ENCODE results near the gene MGAT2.
A peak's percentile ranks its signal among the peaks of the same experiment; 100 is the strongest.
"Not testable (repeated sequence)": the region's sequence is repeated elsewhere in the genome, so short reads cannot be mapped to it uniquely, and the experiment has no call there.

MGAT2 gene

GRCh38 chr14:49583629-49584028 lies 37.0 kb upstream of the MGAT2 start:
- TF ChIP-seq, protein P1, sequence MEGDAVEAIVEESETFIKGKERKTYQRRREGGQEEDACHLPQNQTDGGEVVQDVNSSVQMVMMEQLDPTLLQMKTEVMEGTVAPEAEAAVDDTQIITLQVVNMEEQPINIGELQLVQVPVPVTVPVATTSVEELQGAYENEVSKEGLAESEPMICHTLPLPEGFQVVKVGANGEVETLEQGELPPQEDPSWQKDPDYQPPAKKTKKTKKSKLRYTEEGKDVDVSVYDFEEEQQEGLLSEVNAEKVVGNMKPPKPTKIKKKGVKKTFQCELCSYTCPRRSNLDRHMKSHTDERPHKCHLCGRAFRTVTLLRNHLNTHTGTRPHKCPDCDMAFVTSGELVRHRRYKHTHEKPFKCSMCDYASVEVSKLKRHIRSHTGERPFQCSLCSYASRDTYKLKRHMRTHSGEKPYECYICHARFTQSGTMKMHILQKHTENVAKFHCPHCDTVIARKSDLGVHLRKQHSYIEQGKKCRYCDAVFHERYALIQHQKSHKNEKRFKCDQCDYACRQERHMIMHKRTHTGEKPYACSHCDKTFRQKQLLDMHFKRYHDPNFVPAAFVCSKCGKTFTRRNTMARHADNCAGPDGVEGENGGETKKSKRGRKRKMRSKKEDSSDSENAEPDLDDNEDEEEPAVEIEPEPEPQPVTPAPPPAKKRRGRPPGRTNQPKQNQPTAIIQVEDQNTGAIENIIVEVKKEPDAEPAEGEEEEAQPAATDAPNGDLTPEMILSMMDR (IDR thresholded peaks at IDR 0.05; ENCODE audit: low read depth, low read length) = no peak
- no peak for DNase-seq (ENCODE audit: extremely low read depth, low read depth)

DNA sequence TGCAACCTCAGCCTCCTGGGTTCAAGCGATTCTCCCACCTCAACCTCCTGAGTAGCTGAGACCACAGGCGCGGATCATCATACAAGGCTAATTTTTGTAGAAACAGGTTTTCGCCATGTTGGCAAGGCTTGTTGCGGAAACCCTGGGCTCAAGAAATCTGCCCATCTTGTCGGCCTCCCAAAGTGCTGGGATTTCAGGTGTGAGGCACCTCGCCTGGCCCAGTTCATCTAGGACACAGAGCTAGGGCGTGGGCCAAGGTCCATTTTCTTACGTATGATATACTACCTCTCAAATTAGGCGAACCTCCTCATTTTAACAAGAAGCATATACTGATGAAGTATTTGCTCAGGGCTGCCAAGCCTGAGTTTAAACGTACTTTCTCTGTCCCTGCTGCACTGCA lies 36.5 kb upstream of the MGAT2 start:
- TF ChIP-seq, protein P1 (IDR thresholded peaks at IDR 0.05; ENCODE audit: low read depth, low read length) = no peak
- no peak for DNase-seq (ENCODE audit: extremely low read depth, low read depth)

DNA sequence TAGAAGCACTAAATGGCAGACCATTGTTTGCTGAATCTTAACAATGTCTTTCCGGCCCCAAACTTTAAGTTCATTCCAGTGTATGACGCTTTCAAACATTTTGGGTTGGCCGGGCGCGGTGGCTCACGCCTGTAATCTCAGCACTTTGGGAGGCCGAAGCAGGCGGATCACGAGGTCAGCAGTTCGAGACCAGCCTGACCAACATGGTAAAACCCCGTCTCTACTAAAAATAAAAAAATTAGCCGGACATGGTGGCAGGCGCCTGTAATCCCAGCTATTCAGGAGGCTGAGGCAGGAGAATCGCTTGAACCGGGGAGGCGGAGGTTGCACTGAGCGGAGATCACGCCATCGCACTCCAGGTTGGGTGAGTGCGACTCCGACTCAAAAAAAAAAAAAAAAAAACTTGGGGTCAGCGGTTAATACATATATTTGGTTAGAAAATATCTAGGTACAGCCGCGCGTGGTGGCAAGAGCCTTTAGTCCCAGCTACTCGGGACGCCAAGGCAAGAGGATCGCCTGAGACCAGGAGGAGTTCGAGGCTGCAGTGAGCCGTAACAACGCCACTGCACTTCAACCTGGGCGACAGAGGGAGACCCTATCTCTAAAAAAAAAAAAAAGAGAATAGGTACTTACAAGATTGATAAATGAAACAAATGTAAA lies 35.5 kb upstream of the MGAT2 start:
- DNase-seq (ENCODE audit: extremely low read depth, low read depth) = not testable (repeated sequence)

DNA sequence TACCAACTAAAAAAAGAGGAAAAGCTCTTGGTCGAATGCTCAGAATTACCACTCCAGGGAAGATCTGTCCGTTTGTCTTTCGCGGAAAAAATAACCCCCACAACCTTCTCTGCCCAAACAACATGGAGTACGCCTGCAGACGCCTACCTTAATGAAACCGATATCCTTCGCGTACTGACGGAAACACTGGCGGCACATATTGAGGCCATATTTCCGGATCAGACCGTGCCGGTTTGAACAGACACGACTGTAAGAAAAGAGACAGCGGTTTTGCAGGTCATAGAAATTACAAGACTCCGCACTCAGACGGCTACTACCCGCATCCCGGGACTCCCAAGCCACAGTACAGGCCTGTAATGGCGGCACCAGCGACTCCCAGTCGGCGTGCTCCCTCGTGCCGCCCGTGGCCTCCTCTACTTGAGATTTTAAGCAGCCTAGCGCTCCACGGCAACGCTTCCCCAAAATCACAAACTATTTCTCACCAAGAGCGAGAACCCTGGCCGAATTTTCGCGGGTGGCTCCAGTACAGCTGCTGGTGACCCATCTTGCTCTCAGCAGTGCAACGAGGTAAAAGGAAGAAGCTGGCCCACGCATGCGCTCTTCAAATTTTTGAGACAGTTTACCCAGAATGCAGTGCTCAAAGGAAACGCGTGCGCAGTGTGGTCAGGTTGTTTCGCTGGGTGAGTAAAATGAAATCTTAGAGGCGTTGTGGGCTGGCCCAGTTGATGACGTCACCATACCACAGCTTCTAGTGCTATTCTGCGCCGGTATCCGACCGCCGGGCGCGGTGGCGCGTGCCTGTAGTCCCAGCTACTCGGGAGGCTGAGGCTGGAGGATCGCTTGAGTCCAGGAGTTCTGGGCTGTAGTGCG lies 34.6 kb upstream of the MGAT2 start, which contains the start of gene RPS29:
TSS of gene RPS29 (minus strand) at position 578 of the 870 bp plus-strand sequence. CDS start at position 544, 34 bp downstream.
- DNase-seq (ENCODE audit: extremely low read depth, low read depth) = peak; percentile 99
- TF ChIP-seq, protein P1 (IDR thresholded peaks at IDR 0.05; ENCODE audit: low read depth, low read length) = no peak

GRCh38 chr14:49586673-49587460 lies 33.7 kb upstream of the MGAT2 start:
- peak; percentile 27 for DNase-seq (ENCODE audit: extremely low read depth, low read depth)

GRCh38 chr14:49589387-49589786 lies 31.2 kb upstream of the MGAT2 start:
- TF ChIP-seq, protein P1 (IDR thresholded peaks at IDR 0.05; ENCODE audit: low read depth, low read length) = no peak
- DNase-seq (ENCODE audit: extremely low read depth, low read depth) = no peak

More at GRCh38 chr14:49586673-49587460, 33.7 kb upstream of the MGAT2 start:
- TF ChIP-seq, protein P1 (IDR thresholded peaks at IDR 0.05; ENCODE audit: low read depth, low read length) = peak; percentile 65

DNA sequence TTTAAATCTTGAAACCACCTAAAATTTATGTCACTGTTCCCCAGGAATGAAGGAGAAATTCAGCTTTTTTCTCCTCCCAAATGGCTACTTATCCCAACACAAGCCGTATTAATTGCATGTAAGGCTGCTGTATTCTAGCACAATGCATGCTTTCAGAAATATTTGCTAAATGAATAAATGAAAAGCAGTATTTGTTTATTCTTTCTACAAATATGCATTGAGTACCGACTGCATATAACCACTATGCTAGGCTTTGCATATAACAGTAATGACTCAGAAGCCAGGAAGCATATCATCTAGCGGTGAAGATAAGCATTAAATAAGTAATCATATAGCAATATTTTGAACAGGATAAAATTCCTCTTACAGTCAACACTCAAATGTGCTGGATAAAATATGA lies 27.6 kb upstream of the MGAT2 start:
- TF ChIP-seq, protein P1 (IDR thresholded peaks at IDR 0.05; ENCODE audit: low read depth, low read length) = no peak

More for the DNA sequence above, 27.6 kb upstream of the MGAT2 start:
- no peak for DNase-seq (ENCODE audit: extremely low read depth, low read depth)
